ENCODE results near the gene VPS13D.

DNA sequence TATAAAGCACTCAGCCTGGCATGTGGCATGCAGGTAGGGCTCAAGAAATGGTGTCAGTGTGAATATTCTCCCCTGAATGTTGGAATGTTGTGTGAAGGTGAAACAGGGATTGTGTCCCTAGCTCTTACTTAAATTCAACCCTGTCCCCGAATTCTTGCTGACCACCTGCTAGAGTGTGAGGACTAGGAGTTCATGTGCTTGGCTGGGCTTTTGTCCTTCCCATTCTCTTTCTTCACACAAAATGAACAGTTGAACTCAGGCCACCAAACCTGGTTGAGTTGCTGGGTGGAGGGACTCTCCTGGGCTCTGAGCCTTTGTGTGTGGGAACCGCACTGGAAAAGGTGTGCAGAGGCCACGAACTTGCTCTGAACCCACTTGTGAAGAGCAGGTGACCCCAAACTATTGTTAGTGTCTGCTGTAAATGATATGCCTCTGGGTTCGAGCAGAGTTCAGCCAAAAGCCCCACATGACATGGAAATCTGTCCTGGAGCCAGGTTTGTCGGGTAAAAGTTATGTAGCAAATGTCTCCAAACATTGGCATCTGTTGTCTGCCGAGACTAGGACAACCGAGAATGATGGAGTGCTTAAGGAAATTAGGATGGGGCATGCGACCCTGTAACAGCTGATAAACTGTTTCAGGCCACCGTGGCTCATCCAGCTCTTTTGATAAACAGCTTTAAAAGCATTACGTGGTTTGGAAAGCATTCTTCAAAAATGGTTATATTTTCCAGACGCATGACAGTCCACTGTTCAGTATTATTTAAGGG lies 243.9 kb downstream of the VPS13D start:
- TF ChIP-seq, protein P1, sequence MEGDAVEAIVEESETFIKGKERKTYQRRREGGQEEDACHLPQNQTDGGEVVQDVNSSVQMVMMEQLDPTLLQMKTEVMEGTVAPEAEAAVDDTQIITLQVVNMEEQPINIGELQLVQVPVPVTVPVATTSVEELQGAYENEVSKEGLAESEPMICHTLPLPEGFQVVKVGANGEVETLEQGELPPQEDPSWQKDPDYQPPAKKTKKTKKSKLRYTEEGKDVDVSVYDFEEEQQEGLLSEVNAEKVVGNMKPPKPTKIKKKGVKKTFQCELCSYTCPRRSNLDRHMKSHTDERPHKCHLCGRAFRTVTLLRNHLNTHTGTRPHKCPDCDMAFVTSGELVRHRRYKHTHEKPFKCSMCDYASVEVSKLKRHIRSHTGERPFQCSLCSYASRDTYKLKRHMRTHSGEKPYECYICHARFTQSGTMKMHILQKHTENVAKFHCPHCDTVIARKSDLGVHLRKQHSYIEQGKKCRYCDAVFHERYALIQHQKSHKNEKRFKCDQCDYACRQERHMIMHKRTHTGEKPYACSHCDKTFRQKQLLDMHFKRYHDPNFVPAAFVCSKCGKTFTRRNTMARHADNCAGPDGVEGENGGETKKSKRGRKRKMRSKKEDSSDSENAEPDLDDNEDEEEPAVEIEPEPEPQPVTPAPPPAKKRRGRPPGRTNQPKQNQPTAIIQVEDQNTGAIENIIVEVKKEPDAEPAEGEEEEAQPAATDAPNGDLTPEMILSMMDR (IDR thresholded peaks at IDR 0.05; ENCODE audit: extremely low read depth in 1 of 2, insufficient read depth in 1 of 2, low read depth in 1 of 2, low read length in 2 of 2), result no peak
- TF ChIP-seq MYC (IDR thresholded peaks at IDR 0.05; ENCODE audit: low read depth, low read length), result no peak
- TF ChIP-seq POLR2AphosphoS5 (IDR thresholded peaks at IDR 0.05; ENCODE audit: insufficient read depth, low read depth, low read length), result no peak
- TF ChIP-seq EZH2 (IDR thresholded peaks at IDR 0.05; ENCODE audit: borderline replicate concordance, low read depth, low read length, severe bottlenecking), result no peak
- TF ChIP-seq JUN (IDR thresholded peaks at IDR 0.05; ENCODE audit: borderline replicate concordance, insufficient read depth, insufficient read length, low read depth), result no peak
- no peak for TF ChIP-seq POLR2A (IDR thresholded peaks at IDR 0.05; ENCODE audit: low read depth, low read length)
- TF ChIP-seq, protein P2, sequence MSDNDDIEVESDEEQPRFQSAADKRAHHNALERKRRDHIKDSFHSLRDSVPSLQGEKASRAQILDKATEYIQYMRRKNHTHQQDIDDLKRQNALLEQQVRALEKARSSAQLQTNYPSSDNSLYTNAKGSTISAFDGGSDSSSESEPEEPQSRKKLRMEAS (IDR thresholded peaks at IDR 0.05; ENCODE audit: insufficient read depth, insufficient read length), result no peak
- no peak for TF ChIP-seq FOS (IDR thresholded peaks at IDR 0.05; ENCODE audit: borderline replicate concordance, insufficient read depth, low read length)
- TF ChIP-seq GATA2 (IDR thresholded peaks at IDR 0.05; ENCODE audit: insufficient read depth, insufficient read length, low read depth, low read length), result no peak

Measured in endothelial cell of umbilical vein (primary cell).